Measurements from ENCODE around the gene SPDYE3. TPM values are rescaled to one million over a fixed set of nuclear protein-coding genes. Genes with fewer than 3 reads are reported as not detected.

SPDYE3 gene

DNA sequence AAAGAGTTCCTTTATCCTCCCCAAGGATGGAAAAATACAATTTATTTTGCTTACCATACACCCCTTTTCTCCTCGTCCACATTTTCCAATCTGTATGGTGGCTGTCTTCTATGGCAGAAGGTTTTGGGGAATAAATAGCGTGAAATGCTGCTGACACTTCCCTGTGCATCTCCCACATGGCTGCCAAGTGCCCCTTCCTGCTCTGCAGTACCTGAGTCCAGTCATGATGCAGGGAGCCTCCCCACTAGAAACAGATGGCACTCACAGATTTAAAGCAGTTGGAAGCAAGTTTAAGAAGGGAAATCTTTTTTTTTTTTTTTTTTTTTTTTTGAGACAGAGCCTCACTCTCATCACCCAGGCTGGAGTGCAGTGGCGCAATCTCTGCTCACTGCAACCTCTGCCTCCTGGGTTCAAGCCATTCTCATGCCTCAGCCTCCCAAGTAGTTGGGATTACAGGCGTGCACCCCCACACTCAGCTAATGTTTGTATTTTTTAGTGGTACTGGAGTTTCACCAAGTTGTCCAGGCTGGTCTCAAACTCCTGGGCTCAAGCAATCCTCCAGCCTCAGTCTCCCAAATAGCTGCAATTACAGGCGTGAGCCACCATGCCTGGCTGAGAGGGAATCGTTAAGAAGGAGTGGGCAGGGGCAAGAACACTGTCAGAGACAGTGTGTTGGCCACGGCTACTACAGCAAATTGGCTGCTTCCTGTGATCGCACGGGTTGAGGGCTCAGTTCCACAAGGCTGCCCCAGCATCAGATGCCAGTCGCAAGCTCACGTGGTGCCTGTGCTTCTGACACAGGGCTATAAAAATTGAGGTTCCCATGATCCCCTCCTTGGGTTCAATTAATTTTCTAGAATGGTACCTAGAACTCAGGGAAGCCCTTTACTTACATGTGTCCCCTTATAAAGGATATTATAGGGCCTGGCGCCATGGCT, 60.4 kb downstream of the SPDYE3 start:
- Histone ChIP-seq H3K27me3 (ENCODE audit: control insufficient read depth, insufficient read depth, low read length) (no peaks in the 10 kb centered on the region), H3K4me3 (ENCODE audit: low read length) (no peak overlapping the region), H3K4me1 (ENCODE audit: control insufficient read depth, insufficient read depth, low read length) (peaks cover 7% of the 10 kb centered on the region), H3K9ac (ENCODE audit: low read depth, low read length) (no peak overlapping the region), H3K36me3 (ENCODE audit: insufficient read depth, low read length) (peaks cover 14% of the 10 kb centered on the region), H3K4me2 (ENCODE audit: low read length) (no peak overlapping the region), H3K9me3 (replicated peaks; ENCODE audit: low read length) (no peaks in the 10 kb centered on the region)

DNA sequence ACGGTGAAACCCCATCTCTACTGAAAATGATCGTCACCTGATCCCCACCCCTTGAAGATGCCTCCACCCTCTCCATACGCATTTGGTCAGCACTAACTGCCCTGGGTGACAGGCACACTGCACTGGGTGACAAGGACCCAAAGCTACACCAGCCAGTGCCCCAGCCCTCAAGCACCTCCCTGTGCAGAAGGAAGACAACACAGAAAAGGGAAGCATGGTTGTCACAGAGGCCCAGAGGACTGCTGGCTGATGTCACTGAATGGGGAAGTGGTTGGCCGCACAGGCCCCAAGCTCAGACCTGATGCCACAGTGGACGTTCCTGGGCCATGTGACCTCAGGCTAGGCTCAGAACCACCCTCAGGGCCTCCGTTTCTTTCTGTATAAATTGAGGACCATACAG, 61.6 kb downstream of the SPDYE3 start:
- no peak overlapping the region for H3K4me2 ChIP-seq (ENCODE audit: low read length)
- H3K36me3 ChIP-seq (ENCODE audit: insufficient read depth, low read length): peaks cover 5% of the 10 kb centered on the region
- H3K4me3 ChIP-seq (ENCODE audit: low read length): no peak overlapping the region
- H3K27me3 ChIP-seq (ENCODE audit: control insufficient read depth, insufficient read depth, low read length): no peaks in the 10 kb centered on the region
- peaks cover 7% of the 10 kb centered on the region for H3K4me1 ChIP-seq (ENCODE audit: control insufficient read depth, insufficient read depth, low read length)
- no peaks in the 10 kb centered on the region for H3K9me3 ChIP-seq (replicated peaks; ENCODE audit: low read length)
- no peak overlapping the region for H3K9ac ChIP-seq (ENCODE audit: low read depth, low read length)

DNA sequence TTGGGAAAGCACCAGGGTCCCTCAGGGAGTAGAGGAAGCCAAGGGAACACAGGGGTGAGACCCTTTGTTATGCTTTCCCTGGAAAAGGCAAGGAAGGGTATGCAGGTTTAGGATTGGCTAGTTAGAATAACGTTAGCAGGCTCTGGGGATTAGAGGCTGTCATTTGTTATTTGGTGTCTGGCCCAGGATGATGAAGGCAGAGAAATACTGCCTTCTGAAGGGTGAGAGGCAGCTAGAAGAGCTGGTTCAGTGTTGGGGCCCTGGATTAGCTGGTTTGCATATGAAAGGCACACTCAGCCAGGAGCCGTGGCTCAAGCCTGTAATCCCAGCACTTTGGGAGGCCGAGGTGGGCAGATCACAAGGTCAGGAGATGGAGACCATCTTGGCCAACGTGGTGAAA, 62.8 kb downstream of the SPDYE3 start:
- Histone ChIP-seq H3K27me3 (ENCODE audit: control insufficient read depth, insufficient read depth, low read length) (no peaks in the 10 kb centered on the region), H3K9ac (ENCODE audit: low read depth, low read length) (no peak overlapping the region), H3K4me3 (ENCODE audit: low read length) (no peak overlapping the region), H3K9me3 (replicated peaks; ENCODE audit: low read length) (no peaks in the 10 kb centered on the region), H3K36me3 (ENCODE audit: insufficient read depth, low read length) (no peaks in the 10 kb centered on the region), H3K4me2 (ENCODE audit: low read length) (no peak overlapping the region), H3K4me1 (ENCODE audit: control insufficient read depth, insufficient read depth, low read length) (peaks cover 7% of the 10 kb centered on the region)

DNA sequence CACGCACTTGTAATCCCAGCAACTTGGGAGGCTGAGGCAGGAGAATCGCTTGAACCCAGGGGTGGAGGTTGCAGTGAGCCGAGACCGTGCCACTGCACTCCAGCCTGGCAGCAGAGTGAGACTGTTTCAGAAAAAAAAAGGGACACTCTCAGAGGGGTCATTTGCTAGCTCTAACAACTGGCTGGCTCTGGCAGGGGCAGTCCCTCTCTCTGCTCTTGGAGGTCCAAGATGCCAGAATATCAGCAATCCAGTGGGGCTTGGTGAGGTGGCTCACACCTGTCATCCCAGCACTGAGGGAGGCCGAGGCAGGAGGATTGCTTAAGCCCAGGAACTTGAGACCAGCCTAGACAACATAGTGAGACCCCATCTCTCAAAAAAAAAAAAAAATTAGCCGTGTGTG, 63.2 kb downstream of the SPDYE3 start:
- peaks cover 7% of the 10 kb centered on the region for H3K4me1 ChIP-seq (ENCODE audit: control insufficient read depth, insufficient read depth, low read length)
- no peaks in the 10 kb centered on the region for H3K36me3 ChIP-seq (ENCODE audit: insufficient read depth, low read length)
- no peaks in the 10 kb centered on the region for H3K27me3 ChIP-seq (ENCODE audit: control insufficient read depth, insufficient read depth, low read length)
- no peak overlapping the region for H3K4me2 ChIP-seq (ENCODE audit: low read length)
- H3K9ac ChIP-seq (ENCODE audit: low read depth, low read length): no peak overlapping the region
- H3K9me3 ChIP-seq (replicated peaks; ENCODE audit: low read length): no peaks in the 10 kb centered on the region
- no peak overlapping the region for H3K4me3 ChIP-seq (ENCODE audit: low read length)

DNA sequence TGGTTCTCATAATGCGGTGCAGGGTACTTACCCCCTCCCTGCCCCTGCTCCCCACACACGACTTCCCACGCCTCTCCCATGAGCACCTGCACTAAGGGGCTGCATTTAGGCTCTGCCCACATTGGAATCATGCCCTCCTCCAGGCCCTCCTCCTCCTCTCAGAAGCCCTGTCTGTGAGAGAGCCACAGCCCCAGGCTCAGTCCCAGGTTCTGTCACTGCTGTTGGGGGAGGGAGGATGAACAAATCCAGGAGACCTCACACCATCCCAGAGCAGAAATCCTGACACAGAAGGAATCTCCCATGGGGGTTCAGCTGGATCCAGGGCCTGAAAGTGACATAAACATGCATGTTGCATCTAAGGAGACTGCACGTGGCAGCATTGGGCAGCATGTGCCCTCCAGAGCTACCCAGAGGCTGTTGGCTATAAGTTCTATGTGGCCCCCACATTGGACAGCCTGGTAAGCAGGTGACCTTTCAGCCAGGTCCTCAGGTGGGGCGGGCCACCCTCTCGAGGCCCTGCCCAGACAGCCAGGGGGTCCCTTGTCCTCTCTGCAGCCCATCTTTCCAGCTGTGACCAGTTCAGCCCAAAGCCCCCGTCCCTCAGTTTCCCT, 64.2 kb downstream of the SPDYE3 start:
- no peak overlapping the region for H3K4me3 ChIP-seq (ENCODE audit: low read length)
- no peak overlapping the region for H3K4me2 ChIP-seq (ENCODE audit: low read length)
- no peak overlapping the region for H3K9ac ChIP-seq (ENCODE audit: low read depth, low read length)
- no peaks in the 10 kb centered on the region for H3K36me3 ChIP-seq (ENCODE audit: insufficient read depth, low read length)
- peaks cover 7% of the 10 kb centered on the region for H3K4me1 ChIP-seq (ENCODE audit: control insufficient read depth, insufficient read depth, low read length)
- H3K27me3 ChIP-seq (ENCODE audit: control insufficient read depth, insufficient read depth, low read length): no peaks in the 10 kb centered on the region
- H3K9me3 ChIP-seq (replicated peaks; ENCODE audit: low read length): no peaks in the 10 kb centered on the region

Small RNAs within 50 kb of the gene (small RNA-seq; reads per million reads assigned to genes)
- not detected for gene RF00019
